Measurements from ENCODE around the gene MYO1H. TPM values are rescaled to one million over a fixed set of nuclear protein-coding genes. Genes with fewer than 3 reads are reported as not detected.
"Not testable (repeated sequence)": the region's sequence is repeated elsewhere in the genome, so short reads cannot be mapped to it uniquely, and the experiment has no call there.

The MYO1H gene
- polyA plus RNA-seq, 10 donors: 0.11 to 0.48 (median 0.27) TPM; not detected in 4

GRCh38 chr12:109345428-109345827 lies 2.3 kb upstream of the MYO1H start:
- DNase-seq: no peak

- DNase-seq: no peak
Observed at GRCh38 chr12:109346920-109347319, 780 bp upstream of the MYO1H start.

GRCh38 chr12:109352184-109352583 lies 4.5 kb downstream of the MYO1H start:
- DNase-seq: no peak

- DNase-seq: no peak
Observed at GRCh38 chr12:109356577-109356976, 8.9 kb downstream of the MYO1H start.

- DNase-seq: no peak
Observed at GRCh38 chr12:109357032-109357431, 9.3 kb downstream of the MYO1H start.

GRCh38 chr12:109358154-109358869 lies 10.6 kb downstream of the MYO1H start:
- no peak for DNase-seq

GRCh38 chr12:109359131-109359690 lies 11.5 kb downstream of the MYO1H start:
- no peak for DNase-seq

- DNase-seq: no peak
Observed at GRCh38 chr12:109369831-109370230, 22.1 kb downstream of the MYO1H start.

- no peak for DNase-seq
Observed at GRCh38 chr12:109377139-109377685, 29.5 kb downstream of the MYO1H start.

- no peak for DNase-seq
Observed at GRCh38 chr12:109378569-109378968, 30.9 kb downstream of the MYO1H start.

GRCh38 chr12:109382031-109382430 lies 34.3 kb downstream of the MYO1H start:
- DNase-seq: no peak

- no peak for DNase-seq
Observed at GRCh38 chr12:109383240-109383639, 35.5 kb downstream of the MYO1H start.

- DNase-seq: peak; percentile 15 to 76 (median 44)
Observed at GRCh38 chr12:109385339-109386058, 37.8 kb downstream of the MYO1H start.

- DNase-seq: no peak
Observed at GRCh38 chr12:109386059-109386433, 38.3 kb downstream of the MYO1H start.

GRCh38 chr12:109387425-109388166 lies 39.9 kb downstream of the MYO1H start:
- DNase-seq: peak; percentile 10 to 51 (median 10)

- DNase-seq: no peak
Observed at GRCh38 chr12:109388167-109388563, 40.5 kb downstream of the MYO1H start.

- DNase-seq: no peak
Observed at GRCh38 chr12:109389146-109389545, 41.4 kb downstream of the MYO1H start.

- DNase-seq: peak; percentile 37 to 66 (median 45)
Observed at GRCh38 chr12:109393437-109394345, 46.0 kb downstream of the MYO1H start.

- DNase-seq: no peak
Observed at GRCh38 chr12:109394891-109395290, 47.2 kb downstream of the MYO1H start.

- DNase-seq: not testable (repeated sequence)
Observed at GRCh38 chr12:109404841-109405240, 57.1 kb downstream of the MYO1H start.

GRCh38 chr12:109406147-109406546 lies 58.4 kb downstream of the MYO1H start:
- DNase-seq: not testable (repeated sequence)
